ENCODE measurements around the gene BUD31. TPM values are rescaled to one million over a fixed set of nuclear protein-coding genes. Genes with fewer than 3 reads are reported as not detected.

Gene BUD31
- total and polyA plus RNA-seq, 9 of the 15 experiments (the other 6 are each of a cell fraction or from before 2014, with no cell fraction given), result 105 to 342 (median 247) TPM

DNA sequence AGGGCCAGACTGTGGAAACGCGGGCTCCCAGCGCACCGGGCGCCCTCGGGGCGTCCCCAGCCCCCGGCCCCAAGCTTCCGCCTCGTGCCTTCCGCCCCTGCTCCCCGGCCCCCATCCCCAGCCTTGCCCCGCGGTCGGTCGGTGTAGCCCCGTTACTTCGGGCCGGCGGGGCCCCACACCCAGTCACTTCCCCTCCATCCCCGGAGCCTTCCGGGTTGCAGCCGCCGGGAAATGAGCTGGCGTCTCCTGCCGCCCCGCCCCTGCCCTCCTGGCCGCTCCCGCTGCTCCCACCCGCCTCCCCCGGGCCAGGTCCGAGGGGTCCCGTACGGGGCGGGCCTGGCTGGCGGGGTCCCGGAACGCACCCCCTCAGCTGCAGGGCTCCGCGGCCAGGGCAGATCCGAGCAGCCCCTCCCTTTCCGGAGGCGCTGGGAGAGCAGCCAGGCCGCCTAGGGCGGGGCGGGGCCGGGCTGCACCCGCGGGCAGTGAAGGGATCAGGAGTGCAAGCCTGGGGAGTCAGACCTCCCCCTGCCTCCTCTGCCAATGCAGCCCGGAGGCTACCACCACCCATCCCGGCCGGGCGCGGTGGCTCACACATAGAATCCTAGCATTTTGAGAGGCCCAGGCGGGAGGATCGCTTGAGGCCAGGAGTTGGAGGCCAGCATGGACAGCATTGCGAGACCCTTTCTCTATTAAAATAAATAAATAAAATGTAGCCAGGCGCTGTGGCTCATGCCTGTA lies 33.5 kb upstream of the BUD31 start (continued):
- TF ChIP-seq, protein P1, sequence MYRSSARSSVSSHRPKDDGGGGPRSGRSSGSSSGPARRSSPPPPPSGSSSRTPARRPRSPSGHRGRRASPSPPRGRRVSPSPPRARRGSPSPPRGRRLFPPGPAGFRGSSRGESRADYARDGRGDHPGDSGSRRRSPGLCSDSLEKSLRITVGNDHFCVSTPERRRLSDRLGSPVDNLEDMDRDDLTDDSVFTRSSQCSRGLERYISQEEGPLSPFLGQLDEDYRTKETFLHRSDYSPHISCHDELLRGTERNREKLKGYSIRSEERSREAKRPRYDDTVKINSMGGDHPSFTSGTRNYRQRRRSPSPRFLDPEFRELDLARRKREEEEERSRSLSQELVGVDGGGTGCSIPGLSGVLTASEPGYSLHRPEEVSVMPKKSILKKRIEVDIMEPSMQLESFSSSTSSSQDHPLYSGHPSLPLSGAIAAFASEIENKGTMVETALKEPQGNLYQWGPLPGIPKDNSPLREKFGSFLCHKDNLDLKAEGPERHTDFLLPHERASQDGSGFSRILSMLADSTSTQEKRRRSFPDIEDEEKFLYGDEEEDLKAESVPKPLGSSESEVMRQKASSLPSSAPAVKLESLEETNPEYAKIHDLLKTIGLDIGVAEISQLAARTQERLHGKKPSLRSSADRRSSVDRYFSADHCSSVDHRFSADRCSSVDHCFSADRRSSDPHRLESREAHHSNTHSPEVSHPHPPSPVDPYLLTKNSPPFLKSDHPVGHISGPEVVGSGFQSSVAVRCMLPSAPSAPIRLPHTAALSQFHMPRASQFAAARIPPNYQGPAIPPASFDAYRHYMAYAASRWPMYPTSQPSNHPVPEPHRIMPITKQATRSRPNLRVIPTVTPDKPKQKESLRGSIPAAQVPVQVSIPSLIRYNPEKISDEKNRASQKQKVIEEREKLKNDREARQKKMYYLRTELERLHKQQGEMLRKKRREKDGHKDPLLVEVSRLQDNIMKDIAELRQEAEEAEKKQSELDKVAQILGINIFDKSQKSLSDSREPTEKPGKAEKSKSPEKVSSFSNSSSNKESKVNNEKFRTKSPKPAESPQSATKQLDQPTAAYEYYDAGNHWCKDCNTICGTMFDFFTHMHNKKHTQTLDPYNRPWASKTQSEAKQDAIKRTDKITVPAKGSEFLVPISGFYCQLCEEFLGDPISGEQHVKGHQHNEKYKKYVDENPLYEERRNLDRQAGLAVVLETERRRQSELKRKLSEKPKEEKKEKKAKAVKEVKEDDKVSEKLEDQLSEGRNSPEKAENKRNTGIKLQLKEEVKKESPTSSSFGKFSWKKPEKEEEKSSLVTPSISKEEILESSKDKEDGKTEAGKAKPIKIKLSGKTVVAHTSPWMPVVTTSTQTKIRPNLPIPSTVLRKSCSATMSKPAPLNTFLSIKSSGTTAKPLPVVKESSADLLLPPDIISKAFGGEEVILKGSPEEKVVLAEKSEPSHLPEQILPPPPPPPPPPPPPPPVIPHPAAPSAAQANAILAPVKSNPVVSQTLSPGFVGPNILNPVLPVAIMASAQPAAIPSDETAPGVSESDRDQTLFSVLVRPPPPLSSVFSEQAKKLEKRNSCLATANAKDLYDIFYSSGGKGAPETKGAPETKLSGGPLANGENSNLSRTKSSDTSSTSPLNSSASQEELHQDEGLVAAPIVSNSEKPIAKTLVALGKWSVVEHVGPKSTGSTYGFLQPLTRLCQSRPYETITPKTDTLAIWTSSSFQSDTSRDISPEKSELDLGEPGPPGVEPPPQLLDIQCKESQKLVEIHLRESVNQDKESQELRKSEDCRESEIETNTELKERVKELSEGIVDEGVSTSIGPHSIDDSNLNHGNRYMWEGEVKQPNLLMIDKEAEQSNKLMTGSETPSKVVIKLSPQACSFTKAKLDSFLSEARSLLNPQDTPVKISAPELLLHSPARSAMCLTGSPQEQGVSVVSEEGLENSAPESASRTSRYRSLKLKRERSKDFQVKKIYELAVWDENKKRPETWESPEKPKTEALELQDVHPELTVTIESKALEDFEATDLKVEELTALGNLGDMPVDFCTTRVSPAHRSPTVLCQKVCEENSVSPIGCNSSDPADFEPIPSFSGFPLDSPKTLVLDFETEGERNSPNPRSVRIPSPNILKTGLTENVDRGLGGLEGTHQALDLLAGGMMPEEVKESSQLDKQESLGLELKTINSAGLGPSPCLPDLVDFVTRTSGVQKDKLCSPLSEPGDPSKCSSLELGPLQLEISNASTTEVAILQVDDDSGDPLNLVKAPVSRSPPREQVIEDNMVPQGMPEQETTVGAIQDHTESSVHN (IDR thresholded peaks at IDR 0.05; ENCODE audit: borderline replicate concordance in 1 of 2, low read depth in 1 of 2), result no peak
- TF ChIP-seq ZNF165 (CRISPR knock-in tag; IDR thresholded peaks at IDR 0.05; ENCODE audit: borderline replicate concordance) (no peak), PPARD (CRISPR knock-in tag; IDR thresholded peaks at IDR 0.05) (no peak), SMAD3 (CRISPR knock-in tag; conservative IDR thresholded peaks at IDR 0.05) (no peak), ZNF175 (CRISPR knock-in tag; IDR thresholded peaks at IDR 0.05; ENCODE audit: low read depth) (no peak), RBM15 (IDR thresholded peaks at IDR 0.05; ENCODE audit: insufficient read depth, low read length) (no peak), ZNF324 (CRISPR knock-in tag; IDR thresholded peaks at IDR 0.05) (no peak), MAFG (tag; conservative IDR thresholded peaks at IDR 0.05) (no peak)
- TF ChIP-seq, protein P2, sequence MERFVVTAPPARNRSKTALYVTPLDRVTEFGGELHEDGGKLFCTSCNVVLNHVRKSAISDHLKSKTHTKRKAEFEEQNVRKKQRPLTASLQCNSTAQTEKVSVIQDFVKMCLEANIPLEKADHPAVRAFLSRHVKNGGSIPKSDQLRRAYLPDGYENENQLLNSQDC (CRISPR knock-in tag; IDR thresholded peaks at IDR 0.05), result no peak
- TF ChIP-seq, protein P3, sequence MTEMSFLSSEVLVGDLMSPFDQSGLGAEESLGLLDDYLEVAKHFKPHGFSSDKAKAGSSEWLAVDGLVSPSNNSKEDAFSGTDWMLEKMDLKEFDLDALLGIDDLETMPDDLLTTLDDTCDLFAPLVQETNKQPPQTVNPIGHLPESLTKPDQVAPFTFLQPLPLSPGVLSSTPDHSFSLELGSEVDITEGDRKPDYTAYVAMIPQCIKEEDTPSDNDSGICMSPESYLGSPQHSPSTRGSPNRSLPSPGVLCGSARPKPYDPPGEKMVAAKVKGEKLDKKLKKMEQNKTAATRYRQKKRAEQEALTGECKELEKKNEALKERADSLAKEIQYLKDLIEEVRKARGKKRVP (CRISPR knock-in tag; IDR thresholded peaks at IDR 0.05), result no peak
- TF ChIP-seq, protein P4, sequence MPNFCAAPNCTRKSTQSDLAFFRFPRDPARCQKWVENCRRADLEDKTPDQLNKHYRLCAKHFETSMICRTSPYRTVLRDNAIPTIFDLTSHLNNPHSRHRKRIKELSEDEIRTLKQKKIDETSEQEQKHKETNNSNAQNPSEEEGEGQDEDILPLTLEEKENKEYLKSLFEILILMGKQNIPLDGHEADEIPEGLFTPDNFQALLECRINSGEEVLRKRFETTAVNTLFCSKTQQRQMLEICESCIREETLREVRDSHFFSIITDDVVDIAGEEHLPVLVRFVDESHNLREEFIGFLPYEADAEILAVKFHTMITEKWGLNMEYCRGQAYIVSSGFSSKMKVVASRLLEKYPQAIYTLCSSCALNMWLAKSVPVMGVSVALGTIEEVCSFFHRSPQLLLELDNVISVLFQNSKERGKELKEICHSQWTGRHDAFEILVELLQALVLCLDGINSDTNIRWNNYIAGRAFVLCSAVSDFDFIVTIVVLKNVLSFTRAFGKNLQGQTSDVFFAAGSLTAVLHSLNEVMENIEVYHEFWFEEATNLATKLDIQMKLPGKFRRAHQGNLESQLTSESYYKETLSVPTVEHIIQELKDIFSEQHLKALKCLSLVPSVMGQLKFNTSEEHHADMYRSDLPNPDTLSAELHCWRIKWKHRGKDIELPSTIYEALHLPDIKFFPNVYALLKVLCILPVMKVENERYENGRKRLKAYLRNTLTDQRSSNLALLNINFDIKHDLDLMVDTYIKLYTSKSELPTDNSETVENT (CRISPR knock-in tag; IDR thresholded peaks at IDR 0.05), result 0 out of 2 replicates have a peak, but pooled peaks have one; percentile 51
